WTC11 (cell line): ENCODE measurements around the gene THEM5. TPM values are rescaled to one million over a fixed set of nuclear protein-coding genes. Genes with fewer than 3 reads are reported as not detected.
A peak's percentile ranks its signal among the peaks of the same experiment; 100 is the strongest.

Experiments
- ATAC-seq: fragments of 200-7000 bp; cut with Tn5 transposase; 2 replicates; pipeline ENCODE4 v1.10.0; 2021; ENCODE audit warnings: mild to moderate bottlenecking, moderate library complexity
- CTCF ChIA-PET: fragments of 300-600 bp; sonication (Branson Sonifier 250); formaldehyde crosslinking; loops from one replicate; lab custom pipeline; 2021; ENCODE audit warnings: antibody characterized with exemption; lab: Charles Lee
- POLR2A ChIA-PET: fragments of 350-600 bp; sonication (Branson Sonifier 250); formaldehyde crosslinking; loops from one replicate; lab custom pipeline; 2021; ENCODE audit warnings: antibody characterized with exemption; lab: Charles Lee
- DNase-seq: peaks from one replicate; pipeline ENCODE4 v3.0.0; 2021; ENCODE audit warnings: low spot score
- H3K27ac Mint-ChIP-seq: 2 replicates; pipeline ENCODE4 v1.8.0; 2021; ENCODE audit warnings: mixed read lengths
- H3K27me3 Mint-ChIP-seq: 2 replicates; pipeline ENCODE4 v1.8.0; 2021; ENCODE audit warnings: low read depth, mild to moderate bottlenecking, moderate library complexity, mixed read lengths
- H3K36me3 Mint-ChIP-seq: 2 replicates; pipeline ENCODE4 v1.8.0; 2021; ENCODE audit warnings: mixed read lengths
- H3K4me1 Mint-ChIP-seq: 2 replicates; pipeline ENCODE4 v1.8.0; 2022; ENCODE audit warnings: mixed read lengths
- H3K4me3 Mint-ChIP-seq: 2 replicates; pipeline ENCODE4 v1.8.0; 2021; ENCODE audit warnings: mild to moderate bottlenecking, moderate library complexity, mixed read lengths
- H3K9me3 Mint-ChIP-seq: 2 replicates; pipeline ENCODE4 v1.8.0; 2021; ENCODE audit warnings: mixed read lengths
- CREM ChIP-seq: sonication (generic); formaldehyde crosslinking; IDR thresholded peaks from 2 replicates; pipeline ENCODE4 v1.8.1; 2022; ENCODE audit warnings: mild to moderate bottlenecking, missing genetic modification reagents, moderate library complexity
- EMX1 ChIP-seq: fragments of 250-450 bp; sonication (Bioruptor Pico); IDR thresholded peaks from 2 replicates; pipeline ENCODE4 v1.8.0; 2021; ENCODE audit warnings: mild to moderate bottlenecking
- ESRRA ChIP-seq: sonication (generic); formaldehyde crosslinking; IDR thresholded peaks from 2 replicates; pipeline ENCODE4 v1.8.1; 2022; ENCODE audit warnings: mild to moderate bottlenecking, missing genetic modification reagents, borderline replicate concordance
- FOXJ3 ChIP-seq: sonication (generic); formaldehyde crosslinking; IDR thresholded peaks from 2 replicates; pipeline ENCODE4 v1.9.0; 2021; ENCODE audit warnings: missing genetic modification reagents, mild to moderate bottlenecking, borderline replicate concordance
- GTF2I ChIP-seq: fragments of 250-450 bp; sonication (Bioruptor Pico); conservative IDR thresholded peaks from 2 replicates; pipeline ENCODE4 v1.4.0; 2021; ENCODE audit warnings: mild to moderate bottlenecking
- JUN ChIP-seq: sonication (generic); formaldehyde crosslinking; IDR thresholded peaks from 2 replicates; pipeline ENCODE4 v1.8.0; 2023; ENCODE audit warnings: mild to moderate bottlenecking, missing genetic modification reagents
- KAT7 ChIP-seq: sonication (generic); formaldehyde crosslinking; IDR thresholded peaks from 2 replicates; pipeline ENCODE4 v1.8.1; 2023; ENCODE audit warnings: missing genetic modification reagents, mild to moderate bottlenecking, borderline replicate concordance
- RORB ChIP-seq: fragments of 250-450 bp; sonication (Bioruptor Pico); IDR thresholded peaks from 2 replicates; pipeline ENCODE4 v1.9.0; 2021; ENCODE audit warnings: mild to moderate bottlenecking
- TCF7 ChIP-seq: sonication (generic); formaldehyde crosslinking; IDR thresholded peaks from 2 replicates; pipeline ENCODE4 v1.8.0; 2022; ENCODE audit warnings: mild to moderate bottlenecking, low read depth, missing genetic modification reagents, moderate library complexity
- TEAD4 ChIP-seq: sonication (generic); formaldehyde crosslinking; IDR thresholded peaks from 2 replicates; pipeline ENCODE4 v1.8.0; 2022; ENCODE audit warnings: mild to moderate bottlenecking, missing genetic modification reagents
- ZBTB21 ChIP-seq: sonication (generic); formaldehyde crosslinking; IDR thresholded peaks from 2 replicates; pipeline ENCODE4 v1.8.1; 2023; ENCODE audit warnings: mild to moderate bottlenecking, missing genetic modification reagents, borderline replicate concordance
- ZNF317 ChIP-seq: sonication (generic); formaldehyde crosslinking; IDR thresholded peaks from 2 replicates; pipeline ENCODE4 v1.8.1; 2023; ENCODE audit warnings: low read depth, mild to moderate bottlenecking, moderate library complexity, missing genetic modification reagents, borderline replicate concordance
- ZNF396 ChIP-seq: fragments of 250-450 bp; sonication (Bioruptor Pico); IDR thresholded peaks from 2 replicates; pipeline ENCODE4 v1.8.0; 2021; ENCODE audit warnings: mild to moderate bottlenecking, moderate library complexity, borderline replicate concordance
- total RNA-seq: library from RNA; stranded (reverse); gene quantifications from 3 replicates; pipeline ENCODE4 v1.2.3, GENCODE V29; 2021
- TF ChIP-seq, protein P1 (sequence below): sonication (generic); formaldehyde crosslinking; IDR thresholded peaks from 2 replicates; pipeline ENCODE4 v1.8.1; 2023; ENCODE audit warnings: mild to moderate bottlenecking, moderate library complexity, missing genetic modification reagents
- TF ChIP-seq, protein P2 (sequence below): sonication (generic); formaldehyde crosslinking; IDR thresholded peaks from 2 replicates; pipeline ENCODE4 v1.8.0; 2022; ENCODE audit warnings: missing genetic modification reagents
- TF ChIP-seq, protein P3 (sequence below): fragments of 250-450 bp; sonication (Bioruptor Pico); IDR thresholded peaks from 2 replicates; pipeline ENCODE4 v1.9.0; 2021; ENCODE audit warnings: mild to moderate bottlenecking, borderline replicate concordance
- TF ChIP-seq, protein P4 (sequence below): sonication (generic); formaldehyde crosslinking; IDR thresholded peaks from 2 replicates; pipeline ENCODE4 v1.8.1; 2023; ENCODE audit warnings: mild to moderate bottlenecking, missing genetic modification reagents
- TF ChIP-seq, protein P5 (sequence below): sonication (generic); formaldehyde crosslinking; IDR thresholded peaks from 2 replicates; pipeline ENCODE4 v1.8.1; 2022; ENCODE audit warnings: mild to moderate bottlenecking, moderate library complexity, missing genetic modification reagents
- TF ChIP-seq, protein P6 (sequence below): sonication (generic); formaldehyde crosslinking; IDR thresholded peaks from 2 replicates; pipeline ENCODE4 v1.8.0; 2023; ENCODE audit warnings: mild to moderate bottlenecking, missing genetic modification reagents

Gene THEM5
- total RNA-seq, 1 experiment from 2014 or later, result not detected

DNA sequence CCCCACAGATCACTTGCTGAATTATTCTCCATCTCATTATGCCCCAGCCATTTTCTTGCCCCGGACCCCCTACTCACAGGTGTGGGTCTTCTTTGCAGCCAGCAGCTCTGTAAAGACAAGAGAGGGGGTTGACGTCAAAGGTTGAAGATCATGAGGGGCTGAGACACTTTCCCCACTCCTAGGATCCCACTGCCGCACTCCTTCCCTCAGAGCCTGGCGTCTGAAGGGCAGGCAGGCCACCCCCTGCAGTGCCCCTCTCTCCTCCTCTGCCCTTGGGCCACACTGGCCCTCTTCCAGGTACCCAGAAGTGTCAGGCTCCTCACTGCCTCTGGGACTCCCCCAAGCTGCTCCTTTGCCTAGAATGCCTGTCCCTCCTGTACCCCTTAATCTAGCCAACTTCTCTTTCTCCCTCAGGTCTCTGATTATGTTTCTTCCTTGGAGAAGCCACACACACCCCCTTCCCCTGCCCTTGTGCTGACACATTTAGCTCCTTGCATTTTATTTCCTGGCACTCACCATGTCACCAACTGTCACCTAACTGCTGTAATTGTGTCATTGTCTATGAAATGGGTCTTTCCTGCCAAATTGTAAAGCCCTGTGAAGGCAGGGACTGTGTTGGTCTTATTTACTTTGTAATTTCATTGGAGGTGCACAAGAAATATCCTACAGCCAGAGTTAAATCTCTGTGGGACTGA lies 24.0 kb downstream of the THEM5 start:
- ATAC-seq (no peak), DNase-seq (no peak)
- Mint-ChIP-seq H3K36me3 (no peaks in the 10 kb centered on the region), H3K27me3 (peaks cover 6% of the 10 kb centered on the region; the same call in 1 of the 2 replicates), H3K4me3 (peak overlapping the region; percentile 47), H3K4me1 (peaks cover 47% of the 10 kb centered on the region), H3K27ac (peak overlapping the region; percentile 64), H3K9me3 (no peaks in the 10 kb centered on the region)
- POLR2A ChIA-PET, result no interaction called here
- CTCF ChIA-PET, result interaction anchor here (0.8 to 2.0 kb wide), 4 partner anchors 10 to 113 kb away, joined by 3 to 17 read pairs (median 6); partner anchors contain the start of genes C2CD4D, CELF3 and TDRKH
- no peak for TF ChIP-seq ZBTB21
- TF ChIP-seq, protein P1, sequence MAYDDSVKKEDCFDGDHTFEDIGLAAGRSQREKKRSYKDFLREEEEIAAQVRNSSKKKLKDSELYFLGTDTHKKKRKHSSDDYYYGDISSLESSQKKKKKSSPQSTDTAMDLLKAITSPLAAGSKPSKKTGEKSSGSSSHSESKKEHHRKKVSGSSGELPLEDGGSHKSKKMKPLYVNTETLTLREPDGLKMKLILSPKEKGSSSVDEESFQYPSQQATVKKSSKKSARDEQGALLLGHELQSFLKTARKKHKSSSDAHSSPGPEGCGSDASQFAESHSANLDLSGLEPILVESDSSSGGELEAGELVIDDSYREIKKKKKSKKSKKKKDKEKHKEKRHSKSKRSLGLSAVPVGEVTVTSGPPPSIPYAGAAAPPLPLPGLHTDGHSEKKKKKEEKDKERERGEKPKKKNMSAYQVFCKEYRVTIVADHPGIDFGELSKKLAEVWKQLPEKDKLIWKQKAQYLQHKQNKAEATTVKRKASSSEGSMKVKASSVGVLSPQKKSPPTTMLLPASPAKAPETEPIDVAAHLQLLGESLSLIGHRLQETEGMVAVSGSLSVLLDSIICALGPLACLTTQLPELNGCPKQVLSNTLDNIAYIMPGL (CRISPR knock-in tag), result no peak
- no peak for TF ChIP-seq ZNF317 (CRISPR knock-in tag)
- TF ChIP-seq ESRRA (CRISPR knock-in tag), result no peak
- TF ChIP-seq, protein P2, sequence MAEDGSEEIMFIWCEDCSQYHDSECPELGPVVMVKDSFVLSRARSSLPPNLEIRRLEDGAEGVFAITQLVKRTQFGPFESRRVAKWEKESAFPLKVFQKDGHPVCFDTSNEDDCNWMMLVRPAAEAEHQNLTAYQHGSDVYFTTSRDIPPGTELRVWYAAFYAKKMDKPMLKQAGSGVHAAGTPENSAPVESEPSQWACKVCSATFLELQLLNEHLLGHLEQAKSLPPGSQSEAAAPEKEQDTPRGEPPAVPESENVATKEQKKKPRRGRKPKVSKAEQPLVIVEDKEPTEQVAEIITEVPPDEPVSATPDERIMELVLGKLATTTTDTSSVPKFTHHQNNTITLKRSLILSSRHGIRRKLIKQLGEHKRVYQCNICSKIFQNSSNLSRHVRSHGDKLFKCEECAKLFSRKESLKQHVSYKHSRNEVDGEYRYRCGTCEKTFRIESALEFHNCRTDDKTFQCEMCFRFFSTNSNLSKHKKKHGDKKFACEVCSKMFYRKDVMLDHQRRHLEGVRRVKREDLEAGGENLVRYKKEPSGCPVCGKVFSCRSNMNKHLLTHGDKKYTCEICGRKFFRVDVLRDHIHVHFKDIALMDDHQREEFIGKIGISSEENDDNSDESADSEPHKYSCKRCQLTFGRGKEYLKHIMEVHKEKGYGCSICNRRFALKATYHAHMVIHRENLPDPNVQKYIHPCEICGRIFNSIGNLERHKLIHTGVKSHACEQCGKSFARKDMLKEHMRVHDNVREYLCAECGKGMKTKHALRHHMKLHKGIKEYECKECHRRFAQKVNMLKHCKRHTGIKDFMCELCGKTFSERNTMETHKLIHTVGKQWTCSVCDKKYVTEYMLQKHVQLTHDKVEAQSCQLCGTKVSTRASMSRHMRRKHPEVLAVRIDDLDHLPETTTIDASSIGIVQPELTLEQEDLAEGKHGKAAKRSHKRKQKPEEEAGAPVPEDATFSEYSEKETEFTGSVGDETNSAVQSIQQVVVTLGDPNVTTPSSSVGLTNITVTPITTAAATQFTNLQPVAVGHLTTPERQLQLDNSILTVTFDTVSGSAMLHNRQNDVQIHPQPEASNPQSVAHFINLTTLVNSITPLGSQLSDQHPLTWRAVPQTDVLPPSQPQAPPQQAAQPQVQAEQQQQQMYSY, result no peak
- TF ChIP-seq KAT7 (CRISPR knock-in tag), result no peak
- TF ChIP-seq JUN (CRISPR knock-in tag), result no peak
- TF ChIP-seq RORB (CRISPR knock-in tag), result no peak
- TF ChIP-seq ZNF396 (CRISPR knock-in tag), result no peak
- no peak for TF ChIP-seq TEAD4 (CRISPR knock-in tag)
- TF ChIP-seq, protein P3, sequence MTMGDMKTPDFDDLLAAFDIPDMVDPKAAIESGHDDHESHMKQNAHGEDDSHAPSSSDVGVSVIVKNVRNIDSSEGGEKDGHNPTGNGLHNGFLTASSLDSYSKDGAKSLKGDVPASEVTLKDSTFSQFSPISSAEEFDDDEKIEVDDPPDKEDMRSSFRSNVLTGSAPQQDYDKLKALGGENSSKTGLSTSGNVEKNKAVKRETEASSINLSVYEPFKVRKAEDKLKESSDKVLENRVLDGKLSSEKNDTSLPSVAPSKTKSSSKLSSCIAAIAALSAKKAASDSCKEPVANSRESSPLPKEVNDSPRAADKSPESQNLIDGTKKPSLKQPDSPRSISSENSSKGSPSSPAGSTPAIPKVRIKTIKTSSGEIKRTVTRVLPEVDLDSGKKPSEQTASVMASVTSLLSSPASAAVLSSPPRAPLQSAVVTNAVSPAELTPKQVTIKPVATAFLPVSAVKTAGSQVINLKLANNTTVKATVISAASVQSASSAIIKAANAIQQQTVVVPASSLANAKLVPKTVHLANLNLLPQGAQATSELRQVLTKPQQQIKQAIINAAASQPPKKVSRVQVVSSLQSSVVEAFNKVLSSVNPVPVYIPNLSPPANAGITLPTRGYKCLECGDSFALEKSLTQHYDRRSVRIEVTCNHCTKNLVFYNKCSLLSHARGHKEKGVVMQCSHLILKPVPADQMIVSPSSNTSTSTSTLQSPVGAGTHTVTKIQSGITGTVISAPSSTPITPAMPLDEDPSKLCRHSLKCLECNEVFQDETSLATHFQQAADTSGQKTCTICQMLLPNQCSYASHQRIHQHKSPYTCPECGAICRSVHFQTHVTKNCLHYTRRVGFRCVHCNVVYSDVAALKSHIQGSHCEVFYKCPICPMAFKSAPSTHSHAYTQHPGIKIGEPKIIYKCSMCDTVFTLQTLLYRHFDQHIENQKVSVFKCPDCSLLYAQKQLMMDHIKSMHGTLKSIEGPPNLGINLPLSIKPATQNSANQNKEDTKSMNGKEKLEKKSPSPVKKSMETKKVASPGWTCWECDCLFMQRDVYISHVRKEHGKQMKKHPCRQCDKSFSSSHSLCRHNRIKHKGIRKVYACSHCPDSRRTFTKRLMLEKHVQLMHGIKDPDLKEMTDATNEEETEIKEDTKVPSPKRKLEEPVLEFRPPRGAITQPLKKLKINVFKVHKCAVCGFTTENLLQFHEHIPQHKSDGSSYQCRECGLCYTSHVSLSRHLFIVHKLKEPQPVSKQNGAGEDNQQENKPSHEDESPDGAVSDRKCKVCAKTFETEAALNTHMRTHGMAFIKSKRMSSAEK (CRISPR knock-in tag), result no peak
- TF ChIP-seq, protein P4, sequence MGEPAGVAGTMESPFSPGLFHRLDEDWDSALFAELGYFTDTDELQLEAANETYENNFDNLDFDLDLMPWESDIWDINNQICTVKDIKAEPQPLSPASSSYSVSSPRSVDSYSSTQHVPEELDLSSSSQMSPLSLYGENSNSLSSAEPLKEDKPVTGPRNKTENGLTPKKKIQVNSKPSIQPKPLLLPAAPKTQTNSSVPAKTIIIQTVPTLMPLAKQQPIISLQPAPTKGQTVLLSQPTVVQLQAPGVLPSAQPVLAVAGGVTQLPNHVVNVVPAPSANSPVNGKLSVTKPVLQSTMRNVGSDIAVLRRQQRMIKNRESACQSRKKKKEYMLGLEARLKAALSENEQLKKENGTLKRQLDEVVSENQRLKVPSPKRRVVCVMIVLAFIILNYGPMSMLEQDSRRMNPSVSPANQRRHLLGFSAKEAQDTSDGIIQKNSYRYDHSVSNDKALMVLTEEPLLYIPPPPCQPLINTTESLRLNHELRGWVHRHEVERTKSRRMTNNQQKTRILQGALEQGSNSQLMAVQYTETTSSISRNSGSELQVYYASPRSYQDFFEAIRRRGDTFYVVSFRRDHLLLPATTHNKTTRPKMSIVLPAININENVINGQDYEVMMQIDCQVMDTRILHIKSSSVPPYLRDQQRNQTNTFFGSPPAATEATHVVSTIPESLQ, result no peak

DNA sequence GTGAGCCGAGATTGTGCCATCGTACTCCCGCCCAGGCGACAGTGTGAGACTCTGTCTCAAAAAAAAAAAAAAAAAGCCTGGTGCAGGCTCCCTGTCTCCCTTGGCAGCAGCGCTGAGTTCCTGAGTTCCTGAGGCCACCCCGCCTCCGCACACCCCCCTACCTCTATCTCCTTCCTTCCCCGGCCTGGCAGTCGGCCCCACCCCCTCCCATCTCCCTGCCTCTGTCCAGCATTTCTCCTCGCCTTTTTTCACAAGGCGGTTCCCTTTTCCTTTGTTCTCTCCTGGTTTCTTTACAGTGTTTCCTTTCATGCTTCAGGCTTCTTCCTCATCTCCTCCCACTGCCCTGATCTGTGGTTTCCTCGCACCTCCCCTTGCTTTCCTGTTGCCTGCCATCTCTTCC lies 24.6 kb downstream of the THEM5 start:
- Mint-ChIP-seq H3K27me3 (peaks cover 6% of the 10 kb centered on the region; the same call in 1 of the 2 replicates), H3K4me1 (peaks cover 47% of the 10 kb centered on the region), H3K36me3 (no peaks in the 10 kb centered on the region), H3K4me3 (peak overlapping the region; percentile 47), H3K27ac (peak overlapping the region; percentile 64), H3K9me3 (no peaks in the 10 kb centered on the region)
- ChIA-PET CTCF (interaction anchor here (0.7 to 2.0 kb wide), 3 partner anchors 8 to 163 kb away, joined by 3 to 12 read pairs (median 4); partner anchors contain the start of gene CELF3), POLR2A (no interaction called here)
- DNase-seq (peak; percentile 60), ATAC-seq (peak; percentile 65)
- TF ChIP-seq FOXJ3 (CRISPR knock-in tag) (no peak), CREM (CRISPR knock-in tag) (no peak), EMX1 (CRISPR knock-in tag) (no peak), GTF2I (CRISPR knock-in tag) (no peak), ZBTB21 (no peak), TCF7 (CRISPR knock-in tag) (no peak)
- TF ChIP-seq, protein P5, sequence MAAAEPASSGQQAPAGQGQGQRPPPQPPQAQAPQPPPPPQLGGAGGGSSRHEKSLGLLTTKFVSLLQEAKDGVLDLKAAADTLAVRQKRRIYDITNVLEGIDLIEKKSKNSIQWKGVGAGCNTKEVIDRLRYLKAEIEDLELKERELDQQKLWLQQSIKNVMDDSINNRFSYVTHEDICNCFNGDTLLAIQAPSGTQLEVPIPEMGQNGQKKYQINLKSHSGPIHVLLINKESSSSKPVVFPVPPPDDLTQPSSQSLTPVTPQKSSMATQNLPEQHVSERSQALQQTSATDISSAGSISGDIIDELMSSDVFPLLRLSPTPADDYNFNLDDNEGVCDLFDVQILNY (CRISPR knock-in tag), result no peak
- TF ChIP-seq, protein P6, sequence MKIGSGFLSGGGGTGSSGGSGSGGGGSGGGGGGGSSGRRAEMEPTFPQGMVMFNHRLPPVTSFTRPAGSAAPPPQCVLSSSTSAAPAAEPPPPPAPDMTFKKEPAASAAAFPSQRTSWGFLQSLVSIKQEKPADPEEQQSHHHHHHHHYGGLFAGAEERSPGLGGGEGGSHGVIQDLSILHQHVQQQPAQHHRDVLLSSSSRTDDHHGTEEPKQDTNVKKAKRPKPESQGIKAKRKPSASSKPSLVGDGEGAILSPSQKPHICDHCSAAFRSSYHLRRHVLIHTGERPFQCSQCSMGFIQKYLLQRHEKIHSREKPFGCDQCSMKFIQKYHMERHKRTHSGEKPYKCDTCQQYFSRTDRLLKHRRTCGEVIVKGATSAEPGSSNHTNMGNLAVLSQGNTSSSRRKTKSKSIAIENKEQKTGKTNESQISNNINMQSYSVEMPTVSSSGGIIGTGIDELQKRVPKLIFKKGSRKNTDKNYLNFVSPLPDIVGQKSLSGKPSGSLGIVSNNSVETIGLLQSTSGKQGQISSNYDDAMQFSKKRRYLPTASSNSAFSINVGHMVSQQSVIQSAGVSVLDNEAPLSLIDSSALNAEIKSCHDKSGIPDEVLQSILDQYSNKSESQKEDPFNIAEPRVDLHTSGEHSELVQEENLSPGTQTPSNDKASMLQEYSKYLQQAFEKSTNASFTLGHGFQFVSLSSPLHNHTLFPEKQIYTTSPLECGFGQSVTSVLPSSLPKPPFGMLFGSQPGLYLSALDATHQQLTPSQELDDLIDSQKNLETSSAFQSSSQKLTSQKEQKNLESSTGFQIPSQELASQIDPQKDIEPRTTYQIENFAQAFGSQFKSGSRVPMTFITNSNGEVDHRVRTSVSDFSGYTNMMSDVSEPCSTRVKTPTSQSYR (CRISPR knock-in tag), result no peak
